Ascending aorta (tissue), 2 donors: ENCODE data around the gene CRYBA4. TPM values are rescaled to one million over a fixed set of nuclear protein-coding genes. Genes with fewer than 3 reads are reported as not detected.

Experiments used
- DNase-seq, 2 donors: peaks; one replicate each; pipeline ENCODE4 v3.0.0-alpha.2; 2019; ENCODE audit warnings: low spot score in 2 of 2
- H3K27ac ChIP-seq, 2 donors: fragments of 200-600 bp; sonication (generic); one replicate each; pipeline ENCODE4 v1.5.1; 2016 to 2017; ENCODE audit warnings: mild to moderate bottlenecking in 1 of 2
- H3K27me3 ChIP-seq: fragments of 200-600 bp; sonication (generic); one replicate; pipeline ENCODE4 v1.5.1; 2017
- H3K36me3 ChIP-seq, 2 donors: fragments of 200-600 bp; sonication (generic); one replicate each; pipeline ENCODE4 v1.5.1; 2016
- H3K4me1 ChIP-seq, 2 donors: fragments of 200-600 bp; sonication (generic); one replicate each; pipeline ENCODE4 v1.5.1; 2016 to 2017; ENCODE audit warnings: mild to moderate bottlenecking in 1 of 2
- H3K4me3 ChIP-seq, 2 donors: fragments of 200-600 bp; sonication (generic); one replicate each; pipeline ENCODE4 v1.5.1; 2016 to 2017; ENCODE audit warnings: mild to moderate bottlenecking in 1 of 2
- H3K9me3 ChIP-seq, 2 donors: fragments of 200-600 bp; sonication (generic); one replicate each; pipeline ENCODE4 v1.5.1; 2016
- CTCF ChIP-seq, 3 experiments: fragments of 200-600 bp in 2 of 3; fragments of 450-650 bp in 1 of 3; sonication (generic) in 2 of 3; IDR thresholded peaks; one replicate each; pipeline ENCODE4 v1.5.1; 2016 to 2019; ENCODE audit warnings: antibody characterized with exemption in 3 of 3, mild to moderate bottlenecking in 1 of 3, moderate library complexity in 1 of 3
- intact Hi-C: fragments of 100-400 bp; cut with DNase I; formaldehyde crosslinking; loops from one replicate; pipeline ENCODE4 v1.15.1; 2023
- total RNA-seq: library from RNA; depleted of rRNA; stranded (reverse); fragments of >200 nt; gene quantifications from one replicate; pipeline ENCODE4 v1.1.0, GENCODE V29; 2016

CRYBA4 gene
- total RNA-seq, 1 donor from 2014 or later, result not detected

GRCh38 chr22:26579331-26579886 lies 42.4 kb upstream of the CRYBA4 start:
- Histone ChIP-seq H3K9me3 (no peaks in the 10 kb centered on the region), H3K27me3 (no peaks in the 10 kb centered on the region), H3K27ac (no peak overlapping the region), H3K4me1 (no peaks in the 10 kb centered on the region), H3K4me3 (no peak overlapping the region), H3K36me3 (peaks cover 0 to 2% of the 10 kb centered on the region in 2 donors)
- intact Hi-C loops, result no loop called here
- no peak for TF ChIP-seq CTCF (IDR thresholded peaks at IDR 0.05)
- no peak for DNase-seq

- Histone ChIP-seq H3K9me3 (no peaks in the 10 kb centered on the region), H3K4me3 (no peak overlapping the region), H3K27ac (no peak overlapping the region), H3K36me3 (peaks cover 0 to 2% of the 10 kb centered on the region in 2 donors), H3K4me1 (peaks cover 0 to 5% of the 10 kb centered on the region in 2 donors), H3K27me3 (no peaks in the 10 kb centered on the region)
- no peak for DNase-seq
- TF ChIP-seq CTCF (IDR thresholded peaks at IDR 0.05), result no peak
- intact Hi-C loops, result no loop called here
These were observed 41.4 kb upstream of the CRYBA4 start for GRCh38 chr22:26580240-26580962.

- no peak for DNase-seq
- intact Hi-C loops, result no loop called here
- peaks cover 0 to 5% of the 10 kb centered on the region in 2 donors for H3K4me1 ChIP-seq
- no peak overlapping the region for H3K4me3 ChIP-seq
- no peak for TF ChIP-seq CTCF (IDR thresholded peaks at IDR 0.05)
- H3K9me3 ChIP-seq, result no peaks in the 10 kb centered on the region
- no peaks in the 10 kb centered on the region for H3K27me3 ChIP-seq
- H3K27ac ChIP-seq, result no peak overlapping the region
- peaks cover 0 to 2% of the 10 kb centered on the region in 2 donors for H3K36me3 ChIP-seq
These were observed 40.7 kb upstream of the CRYBA4 start for GRCh38 chr22:26581026-26581425.

GRCh38 chr22:26581633-26582168 lies 40.1 kb upstream of the CRYBA4 start:
- Histone ChIP-seq H3K27me3 (no peaks in the 10 kb centered on the region), H3K4me3 (no peak overlapping the region), H3K36me3 (peaks cover 0 to 2% of the 10 kb centered on the region in 2 donors), H3K9me3 (no peaks in the 10 kb centered on the region), H3K27ac (no peak overlapping the region), H3K4me1 (peaks cover 0 to 5% of the 10 kb centered on the region in 2 donors)
- no peak for DNase-seq
- intact Hi-C loops, result no loop called here
- TF ChIP-seq CTCF (IDR thresholded peaks at IDR 0.05), result no peak

- peaks cover 0 to 9% of the 10 kb centered on the region in 2 donors for H3K4me1 ChIP-seq
- intact Hi-C loops, result no loop called here
These were observed 37.8 kb upstream of the CRYBA4 start for GRCh38 chr22:26584010-26584409.

More at GRCh38 chr22:26584010-26584409, 37.8 kb upstream of the CRYBA4 start:
- no peaks in the 10 kb centered on the region for H3K27me3 ChIP-seq
- no peak overlapping the region for H3K4me3 ChIP-seq
- no peak for DNase-seq
- no peak overlapping the region for H3K27ac ChIP-seq
- no peak for TF ChIP-seq CTCF (IDR thresholded peaks at IDR 0.05)
- H3K36me3 ChIP-seq, result peaks cover 0 to 2% of the 10 kb centered on the region in 2 donors
- H3K9me3 ChIP-seq, result no peaks in the 10 kb centered on the region
